ENCODE measurements around the gene SHROOM1. TPM values are rescaled to one million over a fixed set of nuclear protein-coding genes. Genes with fewer than 3 reads are reported as not detected.

Gene SHROOM1
- total and polyA plus RNA-seq, 9 of the 15 experiments (the other 6 are each of a cell fraction or from before 2014, with no cell fraction given): 0.44 to 26.5 (median 11.9) TPM

GRCh38 chr5:132820162-132820754, 10.2 kb downstream of the SHROOM1 start (continued):
- TF ChIP-seq ARID2 (IDR thresholded peaks at IDR 0.05): peak; percentile 90
- peak in 2 of 3 experiments; percentile 34 to 65 for TF ChIP-seq YY1 (IDR thresholded peaks at IDR 0.05; ENCODE audit: borderline replicate concordance in 1 of 3, control insufficient read depth in 1 of 3, extremely low read depth in 1 of 3, insufficient read depth in 3 of 3, insufficient read length in 1 of 3, insufficient replicate concordance in 2 of 3, low read depth in 1 of 3, low read length in 2 of 3)
- peak; percentile 17; the same call in 1 of the 2 replicates for TF ChIP-seq EP400 (IDR thresholded peaks at IDR 0.05)
- TF ChIP-seq E2F8 (IDR thresholded peaks at IDR 0.05; ENCODE audit: low read depth, partially characterized antibody): peak; percentile 40
- 0 out of 2 replicates have a peak, but pooled peaks have one; percentile 19 for TF ChIP-seq BHLHE40 (IDR thresholded peaks at IDR 0.05; ENCODE audit: low read length)
- TF ChIP-seq CLOCK (CRISPR knock-in tag; IDR thresholded peaks at IDR 0.05; ENCODE audit: borderline replicate concordance): no peak
- TF ChIP-seq MYC (IDR thresholded peaks at IDR 0.05; ENCODE audit: low read depth, low read length): 0 out of 2 replicates have a peak, but pooled peaks have one; percentile 28
- TF ChIP-seq MYC (CRISPR knock-in tag; IDR thresholded peaks at IDR 0.05; ENCODE audit: borderline replicate concordance, low read depth): no peak
- peak; percentile 45; the same call in 1 of the 2 replicates for TF ChIP-seq L3MBTL2 (IDR thresholded peaks at IDR 0.05)
- peak; percentile 45 for TF ChIP-seq ARID1B (IDR thresholded peaks at IDR 0.05)
- TF ChIP-seq EP300 (IDR thresholded peaks at IDR 0.05; ENCODE audit: low read length): peak; percentile 11; the same call in 1 of the 2 replicates
- peak; percentile 94 for TF ChIP-seq SMC3 (conservative IDR thresholded peaks at IDR 0.05; ENCODE audit: insufficient read depth, low read depth, low read length)
- peak; percentile 70; the same call in 1 of the 2 replicates for TF ChIP-seq CC2D1A (IDR thresholded peaks at IDR 0.05)
- no peak for TF ChIP-seq ZNF76 (CRISPR knock-in tag; IDR thresholded peaks at IDR 0.05; ENCODE audit: borderline replicate concordance)
- TF ChIP-seq CXXC5 (CRISPR knock-in tag; IDR thresholded peaks at IDR 0.05): 0 out of 2 replicates have a peak, but pooled peaks have one; percentile 43
- TF ChIP-seq TEAD4 (IDR thresholded peaks at IDR 0.05; ENCODE audit: low read length): peak; percentile 57
- TF ChIP-seq TEAD4 (CRISPR knock-in tag; IDR thresholded peaks at IDR 0.05; ENCODE audit: borderline replicate concordance): no peak
- TF ChIP-seq, protein P1, sequence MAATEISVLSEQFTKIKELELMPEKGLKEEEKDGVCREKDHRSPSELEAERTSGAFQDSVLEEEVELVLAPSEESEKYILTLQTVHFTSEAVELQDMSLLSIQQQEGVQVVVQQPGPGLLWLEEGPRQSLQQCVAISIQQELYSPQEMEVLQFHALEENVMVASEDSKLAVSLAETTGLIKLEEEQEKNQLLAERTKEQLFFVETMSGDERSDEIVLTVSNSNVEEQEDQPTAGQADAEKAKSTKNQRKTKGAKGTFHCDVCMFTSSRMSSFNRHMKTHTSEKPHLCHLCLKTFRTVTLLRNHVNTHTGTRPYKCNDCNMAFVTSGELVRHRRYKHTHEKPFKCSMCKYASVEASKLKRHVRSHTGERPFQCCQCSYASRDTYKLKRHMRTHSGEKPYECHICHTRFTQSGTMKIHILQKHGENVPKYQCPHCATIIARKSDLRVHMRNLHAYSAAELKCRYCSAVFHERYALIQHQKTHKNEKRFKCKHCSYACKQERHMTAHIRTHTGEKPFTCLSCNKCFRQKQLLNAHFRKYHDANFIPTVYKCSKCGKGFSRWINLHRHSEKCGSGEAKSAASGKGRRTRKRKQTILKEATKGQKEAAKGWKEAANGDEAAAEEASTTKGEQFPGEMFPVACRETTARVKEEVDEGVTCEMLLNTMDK (IDR thresholded peaks at IDR 0.05; ENCODE audit: borderline replicate concordance, insufficient read depth, low read depth, low read length, poor library complexity, severe bottlenecking): peak; percentile 44
- 0 out of 4 replicates have a peak, but pooled peaks of 1 of the 2 experiments have one; percentile 36 for TF ChIP-seq ARNT (IDR thresholded peaks at IDR 0.05)
- peak; percentile 55 for TF ChIP-seq CREM (IDR thresholded peaks at IDR 0.05; ENCODE audit: low read depth)
- TF ChIP-seq ZNF444 (CRISPR knock-in tag; IDR thresholded peaks at IDR 0.05): no peak

Measured in K562 (cell line).